ENCODE measurements around the gene SLC35B2. TPM values are rescaled to one million over a fixed set of nuclear protein-coding genes. Genes with fewer than 3 reads are reported as not detected.

Gene SLC35B2
- total RNA-seq, 2 experiments from 2014 or later = 13.9 to 16.5 TPM

- Histone ChIP-seq H3K27ac (ENCODE audit: low read depth, low read length, poor library complexity, severe bottlenecking) (no peak overlapping the region), H3K9me2 (ENCODE audit: insufficient read depth, low read length) (no peaks in the 10 kb centered on the region), H3K9me3 (ENCODE audit: low read length) (no peaks in the 10 kb centered on the region), H3K4me2 (ENCODE audit: low read length) (no peak overlapping the region), H3K79me2 (ENCODE audit: insufficient read depth, low read depth, low read length) (no peaks in the 10 kb centered on the region), H2AFZ (ENCODE audit: low read length) (no peak overlapping the region), H4K20me1 (ENCODE audit: insufficient read depth, low read length) (no peaks in the 10 kb centered on the region), H3K36me3 (ENCODE audit: insufficient read depth, low read length) (peaks cover 87% of the 10 kb centered on the region), H3K4me1 (ENCODE audit: insufficient read depth, low read length, poor library complexity, severe bottlenecking) (no peaks in the 10 kb centered on the region), H3K4me3 (ENCODE audit: low read depth, low read length, poor library complexity, severe bottlenecking) (no peak overlapping the region)
- intact Hi-C loops (cut with micrococcal nuclease; ENCODE audit: unreplicated experiment) = no loop called here
- ChIA-PET CTCF (ENCODE audit: unreplicated experiment) (interaction anchor here (0.9 kb wide), 1 partner anchor 20 kb away, joined by 4 read pairs; no protein-coding TSS in a partner anchor), POLR2A (no interaction called here)
- DNase-seq (ENCODE audit: low spot score) = no peak
- no TSS peak for BruUV-seq (replicated peaks)
- no peak for TF ChIP-seq CTCF (conservative IDR thresholded peaks at IDR 0.05; ENCODE audit: low read length)
- TF ChIP-seq EZH2phosphoT487 (IDR thresholded peaks at IDR 0.05; ENCODE audit: borderline replicate concordance, low read depth, low read length) = no peak
Measured at GRCh38 chr6:44305200-44305725, 47.9 kb upstream of the SLC35B2 start.

- BruUV-seq (replicated peaks) = no TSS peak
- Histone ChIP-seq H3K79me2 (ENCODE audit: insufficient read depth, low read depth, low read length) (no peaks in the 10 kb centered on the region), H3K4me3 (ENCODE audit: low read depth, low read length, poor library complexity, severe bottlenecking) (no peak overlapping the region), H3K9me2 (ENCODE audit: insufficient read depth, low read length) (no peaks in the 10 kb centered on the region), H3K27ac (ENCODE audit: low read depth, low read length, poor library complexity, severe bottlenecking) (no peak overlapping the region), H3K36me3 (ENCODE audit: insufficient read depth, low read length) (peaks cover 83% of the 10 kb centered on the region), H3K4me2 (ENCODE audit: low read length) (no peak overlapping the region), H4K20me1 (ENCODE audit: insufficient read depth, low read length) (no peaks in the 10 kb centered on the region), H3K4me1 (ENCODE audit: insufficient read depth, low read length, poor library complexity, severe bottlenecking) (no peaks in the 10 kb centered on the region), H2AFZ (ENCODE audit: low read length) (no peak overlapping the region), H3K9me3 (ENCODE audit: low read length) (no peaks in the 10 kb centered on the region)
- DNase-seq (ENCODE audit: low spot score) = peak; percentile 50
- ChIA-PET CTCF (ENCODE audit: unreplicated experiment) (interaction anchor here (0.5 kb wide), 1 partner anchor 38 kb away, joined by 19 read pairs; no protein-coding TSS in a partner anchor), POLR2A (interaction anchor here (0.5 to 0.6 kb wide), 2 partner anchors 108 to 114 kb away, joined by 4 read pairs; no protein-coding TSS in a partner anchor)
- TF ChIP-seq CTCF (conservative IDR thresholded peaks at IDR 0.05; ENCODE audit: low read length) = peak; percentile 83
- TF ChIP-seq EZH2phosphoT487 (IDR thresholded peaks at IDR 0.05; ENCODE audit: borderline replicate concordance, low read depth, low read length) = no peak
- intact Hi-C loops (cut with micrococcal nuclease; ENCODE audit: unreplicated experiment) = loop anchor here (1.0 kb wide), 1 partner anchor 36 kb away; no protein-coding TSS in a partner anchor
Measured at GRCh38 chr6:44304282-44305199, 47.2 kb upstream of the SLC35B2 start.

All from OCI-LY7 (cell line).